NT2/D1 (cell line): ENCODE data around the gene PDE3A.

Experiments used
- SUZ12 ChIP-seq: IDR thresholded peaks from 2 replicates; pipeline ENCODE4 v1.6.1; 2011; ENCODE audit not compliant: insufficient read length, insufficient read depth; ENCODE audit errors: extremely low read depth
- YY1 ChIP-seq: IDR thresholded peaks from 2 replicates; pipeline ENCODE4 v1.6.1; 2011; ENCODE audit not compliant: insufficient read length, insufficient read depth
- ZNF274 ChIP-seq: IDR thresholded peaks from 2 replicates; pipeline ENCODE4 v1.6.1; 2011; ENCODE audit warnings: mild to moderate bottlenecking, low read depth, low read length

DNA sequence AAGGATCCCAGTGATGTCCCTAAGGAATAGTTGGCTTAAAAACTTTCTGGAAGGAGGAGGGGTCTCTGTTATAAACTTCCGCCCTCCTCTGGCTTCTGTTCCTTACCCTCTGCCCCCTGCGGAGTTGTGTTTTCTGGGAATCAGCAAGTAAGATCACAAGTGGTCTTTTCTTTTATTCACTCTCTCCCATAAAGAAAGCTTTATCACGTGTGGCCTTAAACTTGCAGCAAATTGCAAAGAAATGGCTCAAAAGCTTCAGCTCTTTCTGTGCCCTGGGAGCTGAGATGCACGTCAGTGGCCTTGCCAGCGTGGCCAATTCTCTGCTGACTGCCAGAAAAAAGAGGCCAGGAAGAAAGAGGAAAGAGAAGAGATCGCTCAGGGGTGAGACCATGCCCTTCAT lies 326.9 kb downstream of the PDE3A start, which contains the start of gene SLCO1C1:
- TF ChIP-seq ZNF274 (no peak), SUZ12 (no peak), YY1 (no peak)
